ENCODE measurements around the gene UPK1A. TPM values are rescaled to one million over a fixed set of nuclear protein-coding genes. Genes with fewer than 3 reads are reported as not detected.

Gene UPK1A
- total and polyA plus RNA-seq, 2 donors (not counting 3 experiments of a cell fraction or from before 2014, with no cell fraction given) = not detected

- TF ChIP-seq FOS (IDR thresholded peaks at IDR 0.05; ENCODE audit: borderline replicate concordance, insufficient read depth, low read length) (no peak), EZH2 (IDR thresholded peaks at IDR 0.05; ENCODE audit: borderline replicate concordance, low read depth, low read length, severe bottlenecking) (no peak), CTCF (IDR thresholded peaks at IDR 0.05; ENCODE audit: extremely low read depth in 1 of 2, insufficient read depth in 1 of 2, low read depth in 1 of 2, low read length in 2 of 2) (no peak), MYC (IDR thresholded peaks at IDR 0.05; ENCODE audit: low read depth, low read length) (no peak), MAX (IDR thresholded peaks at IDR 0.05; ENCODE audit: insufficient read depth, insufficient read length) (no peak), POLR2A (IDR thresholded peaks at IDR 0.05; ENCODE audit: low read depth, low read length) (no peak), JUN (IDR thresholded peaks at IDR 0.05; ENCODE audit: borderline replicate concordance, insufficient read depth, insufficient read length, low read depth) (no peak), GATA2 (IDR thresholded peaks at IDR 0.05; ENCODE audit: insufficient read depth, insufficient read length, low read depth, low read length) (no peak), POLR2AphosphoS5 (IDR thresholded peaks at IDR 0.05; ENCODE audit: insufficient read depth, low read depth, low read length) (no peak)
- FAIRE-seq (no peak), DNase-seq (ENCODE audit: low read depth, low spot score) (no peak)
- H3K4me3 ChIP-seq (replicated peaks in 1 of 3; ENCODE audit: insufficient read depth in 1 of 3, low read depth in 1 of 3, low read length in 3 of 3) = no peak overlapping the region
- intact Hi-C loops (cut with micrococcal nuclease) = no loop called here
- peaks cover 30% of the 10 kb centered on the region for H3K79me2 ChIP-seq (ENCODE audit: control insufficient read depth, insufficient read depth, low read length)
- dilution Hi-C loops (cut with MboI; ENCODE audit: extremely low pct_ligation_motif_present, low sequenced_read_pairs) = no loop called here
- no peak overlapping the region for H3K9ac ChIP-seq (replicated peaks; ENCODE audit: extremely low read depth, insufficient read depth, low read length)
- peaks cover 24 to 60% of the 10 kb centered on the region in 2 experiments for H3K36me3 ChIP-seq (ENCODE audit: control insufficient read depth in 2 of 2, extremely low read depth in 1 of 2, insufficient read depth in 2 of 2, low read length in 2 of 2)
- H2AFZ ChIP-seq (ENCODE audit: low read depth, low read length) = no peak overlapping the region
- BruUV-seq (replicated peaks) = no TSS peak
- H4K20me1 ChIP-seq (replicated peaks; ENCODE audit: control insufficient read depth, extremely low read depth, insufficient read depth, low read length) = no peaks in the 10 kb centered on the region
- H3K9me3 ChIP-seq (replicated peaks; ENCODE audit: control insufficient read depth, insufficient read depth, low read length) = no peaks in the 10 kb centered on the region
- H3K9me1 ChIP-seq (replicated peaks; ENCODE audit: control insufficient read depth, extremely low read depth, insufficient read depth, low read length) = no peaks in the 10 kb centered on the region
- CTCF ChIA-PET = no interaction called here
- H3K4me1 ChIP-seq (ENCODE audit: control insufficient read depth, extremely low read depth, insufficient read depth, low read length) = peaks cover 6% of the 10 kb centered on the region
- POLR2A ChIA-PET = no interaction called here
- H3K27me3 ChIP-seq (ENCODE audit: control insufficient read depth in 2 of 2, insufficient read depth in 2 of 2, low read length in 2 of 2) = no peaks in the 10 kb centered on the region
- no peak overlapping the region for H3K27ac ChIP-seq (ENCODE audit: insufficient read depth, low read depth, low read length)
- H3K4me2 ChIP-seq (ENCODE audit: insufficient read depth, low read length) = no peak overlapping the region
Observed at GRCh38 chr19:35722461-35722860, 56.1 kb downstream of the UPK1A start.
